ENCODE results near the gene CORO7.

DNA sequence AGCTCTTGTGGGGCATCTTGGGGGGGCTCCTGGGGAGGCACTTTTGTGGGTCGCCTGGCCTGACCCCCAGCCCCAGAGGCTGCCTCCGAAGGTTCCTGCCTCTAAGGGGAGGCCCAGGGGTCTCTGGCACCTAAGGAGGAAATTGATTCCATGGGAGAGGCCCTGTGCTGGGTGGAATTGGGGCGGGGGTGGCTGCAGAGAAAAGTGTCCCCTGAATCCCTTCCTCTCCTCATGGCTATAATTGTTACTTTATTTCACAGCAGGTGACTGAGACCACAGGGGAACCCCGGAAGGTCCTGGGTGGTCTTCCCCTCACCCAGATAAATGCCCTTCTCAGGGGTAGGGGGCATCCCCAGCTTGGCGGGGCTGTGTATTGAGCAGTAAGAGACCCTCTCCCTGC lies 97.4 kb downstream of the CORO7 start:
- TF ChIP-seq, protein P1, sequence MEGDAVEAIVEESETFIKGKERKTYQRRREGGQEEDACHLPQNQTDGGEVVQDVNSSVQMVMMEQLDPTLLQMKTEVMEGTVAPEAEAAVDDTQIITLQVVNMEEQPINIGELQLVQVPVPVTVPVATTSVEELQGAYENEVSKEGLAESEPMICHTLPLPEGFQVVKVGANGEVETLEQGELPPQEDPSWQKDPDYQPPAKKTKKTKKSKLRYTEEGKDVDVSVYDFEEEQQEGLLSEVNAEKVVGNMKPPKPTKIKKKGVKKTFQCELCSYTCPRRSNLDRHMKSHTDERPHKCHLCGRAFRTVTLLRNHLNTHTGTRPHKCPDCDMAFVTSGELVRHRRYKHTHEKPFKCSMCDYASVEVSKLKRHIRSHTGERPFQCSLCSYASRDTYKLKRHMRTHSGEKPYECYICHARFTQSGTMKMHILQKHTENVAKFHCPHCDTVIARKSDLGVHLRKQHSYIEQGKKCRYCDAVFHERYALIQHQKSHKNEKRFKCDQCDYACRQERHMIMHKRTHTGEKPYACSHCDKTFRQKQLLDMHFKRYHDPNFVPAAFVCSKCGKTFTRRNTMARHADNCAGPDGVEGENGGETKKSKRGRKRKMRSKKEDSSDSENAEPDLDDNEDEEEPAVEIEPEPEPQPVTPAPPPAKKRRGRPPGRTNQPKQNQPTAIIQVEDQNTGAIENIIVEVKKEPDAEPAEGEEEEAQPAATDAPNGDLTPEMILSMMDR (IDR thresholded peaks at IDR 0.05; ENCODE audit: low read length), result no peak
- TF ChIP-seq EZH2 (IDR thresholded peaks at IDR 0.05; ENCODE audit: borderline replicate concordance, low read length), result no peak
